ENCODE measurements around the gene CCDC50. TPM values are rescaled to one million over a fixed set of nuclear protein-coding genes. Genes with fewer than 3 reads are reported as not detected.

The CCDC50 gene
- total and polyA plus RNA-seq, 7 donors = 15.4 to 41.5 (median 27.6) TPM

DNA sequence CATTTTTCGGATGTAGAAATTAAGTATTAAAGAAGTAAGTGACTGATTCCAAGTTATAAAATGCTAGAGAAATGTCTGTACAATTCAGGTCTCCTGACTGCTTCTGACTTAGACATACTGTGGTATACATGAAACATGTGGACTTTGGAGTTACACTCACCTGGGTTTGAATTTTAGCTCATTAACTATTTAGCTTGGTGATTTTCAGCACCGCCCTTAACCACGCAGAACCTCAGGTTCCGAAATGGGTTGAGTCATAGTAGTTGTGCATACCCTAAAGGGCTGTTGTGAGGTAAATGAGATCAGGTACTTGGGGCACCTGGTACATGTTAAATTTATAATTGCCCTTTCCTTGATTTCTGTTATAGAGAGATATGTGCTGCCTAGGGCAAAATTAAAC, 34.0 kb downstream of the CCDC50 start:
- H3K27ac ChIP-seq = no peak overlapping the region
- 86 to 97% (median 95%) methylated on average over 4 of the region's 4 CpGs for WGBS, 3 donors
- DNase-seq = no peak
- H3K4me1 ChIP-seq = peaks cover 4% of the 10 kb centered on the region
- H3K9me3 ChIP-seq = no peaks in the 10 kb centered on the region
- intact Hi-C loops (cut with DNase I) = no loop called here
- TF ChIP-seq, protein P1, sequence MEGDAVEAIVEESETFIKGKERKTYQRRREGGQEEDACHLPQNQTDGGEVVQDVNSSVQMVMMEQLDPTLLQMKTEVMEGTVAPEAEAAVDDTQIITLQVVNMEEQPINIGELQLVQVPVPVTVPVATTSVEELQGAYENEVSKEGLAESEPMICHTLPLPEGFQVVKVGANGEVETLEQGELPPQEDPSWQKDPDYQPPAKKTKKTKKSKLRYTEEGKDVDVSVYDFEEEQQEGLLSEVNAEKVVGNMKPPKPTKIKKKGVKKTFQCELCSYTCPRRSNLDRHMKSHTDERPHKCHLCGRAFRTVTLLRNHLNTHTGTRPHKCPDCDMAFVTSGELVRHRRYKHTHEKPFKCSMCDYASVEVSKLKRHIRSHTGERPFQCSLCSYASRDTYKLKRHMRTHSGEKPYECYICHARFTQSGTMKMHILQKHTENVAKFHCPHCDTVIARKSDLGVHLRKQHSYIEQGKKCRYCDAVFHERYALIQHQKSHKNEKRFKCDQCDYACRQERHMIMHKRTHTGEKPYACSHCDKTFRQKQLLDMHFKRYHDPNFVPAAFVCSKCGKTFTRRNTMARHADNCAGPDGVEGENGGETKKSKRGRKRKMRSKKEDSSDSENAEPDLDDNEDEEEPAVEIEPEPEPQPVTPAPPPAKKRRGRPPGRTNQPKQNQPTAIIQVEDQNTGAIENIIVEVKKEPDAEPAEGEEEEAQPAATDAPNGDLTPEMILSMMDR (IDR thresholded peaks at IDR 0.05) = no peak
- H3K27me3 ChIP-seq (ENCODE audit: insufficient read depth in 3 of 3, low read length in 2 of 3) = no peaks in the 10 kb centered on the region
- peaks cover 12 to 89% of the 10 kb centered on the region in 2 donors for H3K36me3 ChIP-seq (ENCODE audit: insufficient read depth in 1 of 2, low read depth in 1 of 2)
- no peak overlapping the region for H3K4me3 ChIP-seq
- ATAC-seq = no peak

DNA sequence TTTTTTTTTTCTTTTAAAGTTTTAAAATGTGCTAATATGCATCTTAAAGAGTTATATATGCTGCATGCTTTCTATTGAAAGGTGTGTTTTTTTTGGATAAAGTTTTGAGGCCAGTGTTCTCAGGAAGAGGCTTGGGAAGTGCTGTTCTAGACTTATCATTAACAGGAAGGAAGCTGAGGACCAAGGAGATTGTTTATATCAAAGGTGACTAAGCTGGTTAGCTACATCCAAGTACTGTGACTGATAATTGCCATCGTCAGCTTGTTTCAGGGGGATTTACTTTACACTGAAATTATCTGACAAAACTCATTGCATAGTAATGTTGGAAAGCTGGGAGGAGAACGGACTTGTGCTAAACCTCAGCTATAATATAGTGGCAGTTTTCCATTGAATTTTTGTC, 37.5 kb downstream of the CCDC50 start:
- TF ChIP-seq, protein P1 (IDR thresholded peaks at IDR 0.05) = no peak
- Histone ChIP-seq H3K27me3 (ENCODE audit: insufficient read depth in 3 of 3, low read length in 2 of 3) (no peaks in the 10 kb centered on the region), H3K4me3 (no peak overlapping the region), H3K36me3 (ENCODE audit: insufficient read depth in 1 of 2, low read depth in 1 of 2) (peaks cover 0 to 84% of the 10 kb centered on the region in 2 donors), H3K4me1 (no peaks in the 10 kb centered on the region), H3K27ac (no peak overlapping the region), H3K9me3 (no peaks in the 10 kb centered on the region)
- 69 to 78% (median 70%) methylated on average over 2 of the region's 2 CpGs for WGBS, 3 donors
- intact Hi-C loops (cut with DNase I) = loop anchor here in 1 of 2 donors (5.0 kb wide), 1 partner anchor 34 kb away; the partner anchor contains the start of gene UTS2B
- ATAC-seq (no peak), DNase-seq (no peak)

DNA sequence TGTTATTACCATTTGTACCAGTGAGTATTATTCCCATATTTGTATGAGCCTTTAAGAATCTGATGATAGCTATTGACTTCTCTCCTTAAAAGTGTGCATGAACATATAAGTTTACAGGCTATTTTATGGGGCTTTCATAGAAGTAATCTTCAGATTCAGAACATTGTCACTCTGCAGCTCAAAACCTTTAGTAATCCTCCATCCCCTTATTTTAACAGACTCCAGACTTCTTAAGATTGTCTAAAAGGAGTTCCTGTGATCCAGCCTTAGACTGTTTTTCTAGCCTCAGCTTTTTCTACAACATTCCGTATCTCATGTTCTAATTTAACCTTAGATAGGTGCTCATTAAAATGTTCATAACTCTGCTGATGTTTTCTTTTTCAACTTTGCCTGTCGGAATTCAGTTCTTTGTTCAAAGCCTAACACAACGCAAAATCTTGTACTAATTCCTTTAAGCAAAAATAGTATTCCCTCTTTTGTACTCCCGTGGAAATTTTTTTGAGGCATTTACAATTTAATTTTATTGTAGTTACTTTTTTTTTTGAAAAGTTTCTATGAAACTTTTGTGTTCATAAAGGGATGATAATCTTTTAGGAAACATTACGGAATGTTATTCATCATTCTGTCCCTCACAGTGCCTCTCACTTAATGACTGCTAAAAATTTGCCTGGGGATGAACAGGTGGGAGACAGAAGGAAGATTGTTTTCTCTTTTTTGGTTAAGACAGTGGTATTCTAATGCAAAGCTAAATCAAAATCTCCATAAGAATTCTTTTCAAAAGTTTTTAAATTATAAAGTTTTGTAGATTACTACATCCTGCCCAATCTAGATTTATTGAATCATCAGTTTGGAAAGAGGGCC, 39.8 kb downstream of the CCDC50 start:
- TF ChIP-seq, protein P1 (IDR thresholded peaks at IDR 0.05) = no peak
- intact Hi-C loops (cut with DNase I) = loop anchor here in 1 of 2 donors (5.0 kb wide), 1 partner anchor 37 kb away; the partner anchor contains the start of gene UTS2B
- H3K27ac ChIP-seq = no peak overlapping the region
- 74 to 90% (median 90%) methylated on average over 5 of the region's 5 CpGs for WGBS, 3 donors
- H3K9me3 ChIP-seq = no peaks in the 10 kb centered on the region
- H3K4me1 ChIP-seq = no peaks in the 10 kb centered on the region
- H3K4me3 ChIP-seq = no peak overlapping the region
- DNase-seq (no peak), ATAC-seq (no peak)
- H3K27me3 ChIP-seq (ENCODE audit: insufficient read depth in 3 of 3, low read length in 2 of 3) = no peaks in the 10 kb centered on the region
- peaks cover 0 to 64% of the 10 kb centered on the region in 2 donors for H3K36me3 ChIP-seq (ENCODE audit: insufficient read depth in 1 of 2, low read depth in 1 of 2)

DNA sequence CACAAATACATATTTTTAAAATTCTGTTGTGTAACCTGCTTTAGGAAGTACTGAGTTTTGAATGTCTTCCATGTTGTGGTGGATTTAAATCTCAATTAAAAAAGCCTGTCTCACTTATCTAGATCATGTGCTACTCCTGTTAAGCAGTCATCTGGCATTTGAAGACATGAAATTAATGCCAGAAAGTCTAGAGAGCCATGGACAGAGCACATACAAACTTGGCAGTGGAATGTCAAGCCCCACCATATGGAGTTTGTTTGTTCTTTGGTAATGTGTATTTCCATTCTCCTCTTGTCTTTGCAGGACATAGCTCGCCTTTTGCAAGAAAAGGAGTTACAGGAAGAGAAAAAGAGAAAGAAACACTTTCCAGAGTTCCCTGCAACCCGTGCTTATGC, 40.4 kb downstream of the CCDC50 start:
- intact Hi-C loops (cut with DNase I) = loop anchor here in 1 of 2 donors (5.0 kb wide), 1 partner anchor 37 kb away; the partner anchor contains the start of gene UTS2B
- no peak for ATAC-seq
- Histone ChIP-seq H3K4me3 (no peak overlapping the region), H3K36me3 (ENCODE audit: insufficient read depth in 1 of 2, low read depth in 1 of 2) (peaks cover 0 to 58% of the 10 kb centered on the region in 2 donors), H3K9me3 (no peaks in the 10 kb centered on the region), H3K27me3 (ENCODE audit: insufficient read depth in 3 of 3, low read length in 2 of 3) (no peaks in the 10 kb centered on the region), H3K27ac (no peak overlapping the region), H3K4me1 (no peaks in the 10 kb centered on the region)
- TF ChIP-seq, protein P1 (IDR thresholded peaks at IDR 0.05) = no peak
- no peak for DNase-seq
- 88 to 90% (median 89%) methylated on average over 2 of the region's 2 CpGs for WGBS, 3 donors

Data from psoas muscle (tissue), 8 donors.